Suprapubic skin (tissue), 3 donors: Measurements from ENCODE around the gene LRRC37A.
"Not testable (repeated sequence)": the region's sequence is repeated elsewhere in the genome, so short reads cannot be mapped to it uniquely, and the experiment has no call there.

Experiments used
- CTCF ChIP-seq, 2 donors: fragments of 200-600 bp in 1 of 2; fragments of 450-650 bp in 1 of 2; sonication (generic) in 1 of 2; IDR thresholded peaks; one replicate each; pipeline ENCODE4 v1.5.1; 2016 to 2019; ENCODE audit warnings: antibody characterized with exemption in 2 of 2, mild to moderate bottlenecking in 1 of 2, moderate library complexity in 1 of 2
- POLR2A ChIP-seq, 2 donors: fragments of 450-650 bp; IDR thresholded peaks; one replicate each; pipeline ENCODE4 v1.6.1; 2017; ENCODE audit warnings: antibody characterized with exemption in 2 of 2, mild to moderate bottlenecking in 2 of 2, moderate library complexity in 2 of 2

GRCh38 chr17:46372236-46373229 is 77.6 kb downstream of the LRRC37A start:
- not testable (repeated sequence) for TF ChIP-seq CTCF, POLR2A (IDR thresholded peaks at IDR 0.05)
